Measurements from ENCODE around the gene BEND7. TPM values are rescaled to one million over a fixed set of nuclear protein-coding genes. Genes with fewer than 3 reads are reported as not detected.

Gene BEND7
- total RNA-seq, 3 donors from 2014 or later = 9.9 to 19.3 (median 17.7) TPM

DNA sequence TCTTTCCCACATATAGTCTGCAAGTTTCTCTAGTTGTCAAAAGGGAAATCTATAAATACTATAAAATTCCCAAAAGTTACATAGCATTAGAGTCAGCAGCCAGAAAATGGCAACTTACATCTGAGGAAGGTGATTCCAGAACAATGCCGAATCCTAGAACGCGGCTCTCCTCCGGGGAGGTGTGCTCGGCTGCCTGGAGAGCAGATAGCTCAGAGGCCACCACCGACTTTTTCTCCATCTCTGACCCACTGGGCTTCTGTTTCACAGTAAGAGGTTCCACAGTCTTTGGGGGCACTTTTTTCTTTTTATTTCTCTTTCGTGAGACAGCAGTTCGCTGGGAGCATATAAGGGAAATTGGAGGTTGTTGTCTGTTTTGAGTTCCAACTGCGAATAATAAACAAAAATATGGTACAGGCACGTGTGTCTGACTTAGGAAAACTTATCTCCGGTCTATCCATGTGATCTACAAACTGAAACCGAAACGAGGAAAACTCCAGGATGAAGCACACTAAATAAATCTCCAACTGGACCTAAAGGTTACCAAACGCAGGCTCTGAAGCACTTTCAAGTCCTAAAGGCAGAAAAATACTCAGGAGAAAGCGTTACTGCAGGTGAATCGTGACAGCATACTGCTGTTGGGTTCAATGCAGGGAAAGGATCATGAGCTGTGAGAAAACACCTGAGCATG is 36.2 kb downstream of the BEND7 start:
- no peak overlapping the region for H3K27ac ChIP-seq
- H3K9me3 ChIP-seq = no peaks in the 10 kb centered on the region
- H3K27me3 ChIP-seq = no peaks in the 10 kb centered on the region
- DNase-seq (ENCODE audit: low spot score in 2 of 2) = no peak
- H3K36me3 ChIP-seq = no peaks in the 10 kb centered on the region
- H3K4me3 ChIP-seq = peak overlapping the region in 2 of 3 donors; percentile 12 to 16
- TF ChIP-seq POLR2A (IDR thresholded peaks at IDR 0.05) (no peak), POLR2AphosphoS5 (IDR thresholded peaks at IDR 0.05) (no peak), CTCF (IDR thresholded peaks at IDR 0.05) (no peak)
- intact Hi-C loops (cut with DNase I; ENCODE audit: low total_unique reads) = no loop called here
- H3K4me1 ChIP-seq = no peaks in the 10 kb centered on the region

DNA sequence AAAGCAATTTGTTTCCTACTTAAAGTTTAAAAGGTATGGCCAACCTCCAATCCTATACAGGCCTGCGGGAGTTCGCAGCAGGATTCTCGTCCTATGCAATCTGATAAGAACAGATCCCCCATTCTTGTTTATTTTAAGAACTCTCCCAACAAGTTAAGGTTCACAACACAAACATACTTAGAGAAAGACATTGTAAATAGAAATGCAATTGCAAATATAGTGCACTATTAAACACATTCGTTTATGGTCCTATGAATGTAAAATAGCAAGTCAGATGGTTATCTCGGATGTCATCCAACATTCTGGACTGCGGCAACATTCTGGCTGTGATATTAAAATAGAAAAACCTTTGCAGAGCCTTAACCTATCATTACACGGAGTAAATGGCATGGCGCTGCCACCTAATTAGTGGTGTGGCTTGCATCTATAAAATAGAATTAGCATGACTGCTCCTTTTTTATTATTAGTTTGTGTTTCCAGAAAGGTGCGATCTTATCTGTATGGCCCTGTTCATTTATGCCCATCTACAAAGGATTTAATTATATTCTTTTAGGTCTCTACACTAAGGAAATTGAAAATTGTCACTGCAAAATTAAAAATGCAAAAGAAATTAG is 37.0 kb downstream of the BEND7 start:
- intact Hi-C loops (cut with DNase I; ENCODE audit: low total_unique reads) = no loop called here
- TF ChIP-seq POLR2A (IDR thresholded peaks at IDR 0.05) (no peak), CTCF (IDR thresholded peaks at IDR 0.05) (no peak), POLR2AphosphoS5 (IDR thresholded peaks at IDR 0.05) (no peak)
- H3K27me3 ChIP-seq = no peaks in the 10 kb centered on the region
- no peak overlapping the region for H3K4me3 ChIP-seq
- H3K27ac ChIP-seq = no peak overlapping the region
- H3K9me3 ChIP-seq = no peaks in the 10 kb centered on the region
- H3K4me1 ChIP-seq = no peaks in the 10 kb centered on the region
- DNase-seq (ENCODE audit: low spot score in 2 of 2) = no peak
- H3K36me3 ChIP-seq = no peaks in the 10 kb centered on the region

DNA sequence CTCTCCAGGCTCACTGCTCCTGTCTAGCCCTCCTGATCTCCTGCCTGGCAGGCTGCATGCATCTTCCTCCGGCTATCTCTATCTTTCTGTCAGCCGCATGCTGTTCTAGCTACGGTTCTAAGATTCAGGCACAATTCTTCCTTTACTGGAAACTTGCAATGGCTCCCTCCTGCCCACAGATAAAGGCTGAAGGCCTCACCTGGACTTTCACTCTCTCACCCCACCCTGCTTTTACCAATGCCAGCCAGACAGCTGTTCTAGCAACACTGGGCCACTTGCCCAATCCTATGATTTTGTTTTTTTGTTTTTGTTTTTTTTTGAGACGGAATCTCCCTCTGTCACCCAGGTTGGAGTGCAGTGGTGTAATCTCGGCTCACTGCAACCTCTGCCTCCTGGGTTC is 38.3 kb downstream of the BEND7 start:
- Histone ChIP-seq H3K27me3 (no peaks in the 10 kb centered on the region), H3K4me1 (no peaks in the 10 kb centered on the region), H3K4me3 (no peak overlapping the region), H3K36me3 (no peaks in the 10 kb centered on the region), H3K9me3 (no peaks in the 10 kb centered on the region), H3K27ac (no peak overlapping the region)
- TF ChIP-seq CTCF (IDR thresholded peaks at IDR 0.05) (no peak), POLR2A (IDR thresholded peaks at IDR 0.05) (no peak), POLR2AphosphoS5 (IDR thresholded peaks at IDR 0.05) (no peak)
- intact Hi-C loops (cut with DNase I; ENCODE audit: low total_unique reads) = no loop called here
- no peak for DNase-seq (ENCODE audit: low spot score in 2 of 2)

DNA sequence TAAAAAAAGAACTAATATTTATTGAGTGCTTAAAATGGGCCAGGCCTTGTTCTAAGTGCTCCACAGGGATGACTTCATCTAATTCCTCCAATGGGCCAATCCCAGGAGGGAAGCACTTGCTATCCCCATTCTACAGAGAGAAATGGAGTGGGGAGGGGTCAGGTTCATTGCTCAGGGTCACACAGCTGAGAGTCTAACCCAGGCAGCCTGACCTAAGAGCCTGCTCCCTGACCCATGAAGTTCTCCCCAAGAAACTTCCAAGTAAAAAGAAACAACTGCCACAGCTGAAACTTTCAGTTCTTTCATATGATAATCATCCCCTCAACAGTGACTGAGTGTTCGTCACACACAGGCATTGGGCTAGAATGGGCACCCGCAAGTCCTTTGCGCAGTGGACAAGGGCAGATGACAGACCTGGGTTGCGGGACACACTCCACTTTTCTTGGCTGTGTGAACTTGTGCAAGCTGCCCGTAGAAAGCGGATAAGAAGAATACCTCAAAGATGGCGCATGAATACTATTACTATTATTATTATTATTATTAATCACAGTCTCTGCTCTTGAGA is 39.7 kb downstream of the BEND7 start:
- H3K9me3 ChIP-seq = no peaks in the 10 kb centered on the region
- intact Hi-C loops (cut with DNase I; ENCODE audit: low total_unique reads) = no loop called here
- no peak for DNase-seq (ENCODE audit: low spot score in 2 of 2)
- no peaks in the 10 kb centered on the region for H3K36me3 ChIP-seq
- no peaks in the 10 kb centered on the region for H3K27me3 ChIP-seq
- H3K27ac ChIP-seq = no peak overlapping the region
- TF ChIP-seq CTCF (IDR thresholded peaks at IDR 0.05) = no peak
- no peak for TF ChIP-seq POLR2A (IDR thresholded peaks at IDR 0.05)
- TF ChIP-seq POLR2AphosphoS5 (IDR thresholded peaks at IDR 0.05) = no peak
- no peaks in the 10 kb centered on the region for H3K4me1 ChIP-seq
- H3K4me3 ChIP-seq = no peak overlapping the region

- no peak overlapping the region for H3K4me3 ChIP-seq
- no peak overlapping the region for H3K27ac ChIP-seq
- intact Hi-C loops (cut with DNase I; ENCODE audit: low total_unique reads) = no loop called here
These were observed 43.2 kb downstream of the BEND7 start for GRCh38 chr10:13485623-13486022.

More at GRCh38 chr10:13485623-13486022, 43.2 kb downstream of the BEND7 start:
- DNase-seq (ENCODE audit: low spot score in 2 of 2) = no peak
- Histone ChIP-seq H3K36me3 (no peaks in the 10 kb centered on the region), H3K4me1 (no peaks in the 10 kb centered on the region), H3K27me3 (no peaks in the 10 kb centered on the region), H3K9me3 (no peaks in the 10 kb centered on the region)
- TF ChIP-seq POLR2AphosphoS5 (IDR thresholded peaks at IDR 0.05) (no peak), POLR2A (IDR thresholded peaks at IDR 0.05) (no peak), CTCF (IDR thresholded peaks at IDR 0.05) (no peak)
